AG09309 (cell line): Measurements from ENCODE around the gene FAM50A.

Experiments
- DNase-seq: peaks from one replicate; pipeline ENCODE4 v3.0.0-alpha.2; 2010; ENCODE audit warnings: low read depth
- H3K4me3 ChIP-seq: 2 replicates; pipeline ENCODE4 v1.5.1; 2011; ENCODE audit warnings: mild to moderate bottlenecking, low read depth, low read length, moderate library complexity; ENCODE audit not compliant: control insufficient read depth
- TF ChIP-seq, protein P1 (sequence below): IDR thresholded peaks from 2 replicates; pipeline ENCODE4 v1.5.1; 2011; ENCODE audit warnings: mild to moderate bottlenecking, low read depth, low read length, inconsistent platforms; ENCODE audit not compliant: insufficient read depth, control insufficient read depth; ENCODE audit errors: missing control alignments

FAM50A gene

DNA sequence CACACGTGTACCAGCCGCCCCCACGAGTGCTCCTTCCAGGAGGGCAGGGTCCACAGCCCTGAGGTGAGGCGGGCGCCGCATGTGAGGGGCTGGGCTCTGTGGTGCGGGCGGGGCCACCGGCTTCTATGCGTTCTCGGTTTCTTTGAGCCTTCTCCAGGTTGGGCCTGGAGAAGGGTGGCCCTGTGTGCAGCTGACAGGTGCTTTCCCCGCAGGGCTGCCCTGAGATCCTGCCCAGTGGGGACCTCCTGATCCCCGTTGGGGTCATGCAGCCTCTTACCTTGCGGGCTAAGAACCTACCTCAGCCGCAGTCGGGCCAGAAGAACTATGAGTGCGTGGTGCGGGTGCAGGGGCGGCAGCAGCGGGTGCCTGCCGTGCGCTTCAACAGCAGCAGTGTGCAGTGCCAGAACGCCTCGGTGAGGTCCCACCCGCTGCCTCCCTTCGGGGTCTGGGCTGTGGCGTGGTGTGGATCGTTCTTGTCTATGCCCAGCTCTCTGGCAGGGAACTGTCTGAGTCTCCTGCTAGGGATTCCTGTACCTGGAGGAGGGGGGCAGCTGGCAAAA lies 20.9 kb downstream of the FAM50A start:
- H3K4me3 ChIP-seq, result no peak overlapping the region

DNA sequence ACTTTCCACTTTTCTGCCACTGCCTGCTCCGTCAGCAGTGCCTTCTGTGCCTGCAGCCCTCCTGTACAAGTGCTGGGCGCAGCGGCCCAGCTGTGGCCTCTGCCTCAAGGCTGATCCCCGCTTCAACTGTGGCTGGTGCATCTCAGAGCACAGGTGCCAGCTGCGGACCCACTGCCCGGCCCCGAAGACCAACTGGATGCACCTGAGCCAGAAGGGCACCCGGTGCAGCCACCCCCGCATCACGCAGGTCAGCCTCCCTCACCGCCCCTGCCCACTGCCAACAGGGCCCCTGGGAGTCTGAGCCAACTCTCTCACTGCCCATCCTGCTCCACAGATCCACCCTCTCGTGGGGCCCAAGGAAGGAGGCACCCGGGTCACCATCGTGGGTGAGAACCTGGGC lies 21.7 kb downstream of the FAM50A start:
- no peak overlapping the region for H3K4me3 ChIP-seq
- DNase-seq, result no peak
- TF ChIP-seq, protein P1, sequence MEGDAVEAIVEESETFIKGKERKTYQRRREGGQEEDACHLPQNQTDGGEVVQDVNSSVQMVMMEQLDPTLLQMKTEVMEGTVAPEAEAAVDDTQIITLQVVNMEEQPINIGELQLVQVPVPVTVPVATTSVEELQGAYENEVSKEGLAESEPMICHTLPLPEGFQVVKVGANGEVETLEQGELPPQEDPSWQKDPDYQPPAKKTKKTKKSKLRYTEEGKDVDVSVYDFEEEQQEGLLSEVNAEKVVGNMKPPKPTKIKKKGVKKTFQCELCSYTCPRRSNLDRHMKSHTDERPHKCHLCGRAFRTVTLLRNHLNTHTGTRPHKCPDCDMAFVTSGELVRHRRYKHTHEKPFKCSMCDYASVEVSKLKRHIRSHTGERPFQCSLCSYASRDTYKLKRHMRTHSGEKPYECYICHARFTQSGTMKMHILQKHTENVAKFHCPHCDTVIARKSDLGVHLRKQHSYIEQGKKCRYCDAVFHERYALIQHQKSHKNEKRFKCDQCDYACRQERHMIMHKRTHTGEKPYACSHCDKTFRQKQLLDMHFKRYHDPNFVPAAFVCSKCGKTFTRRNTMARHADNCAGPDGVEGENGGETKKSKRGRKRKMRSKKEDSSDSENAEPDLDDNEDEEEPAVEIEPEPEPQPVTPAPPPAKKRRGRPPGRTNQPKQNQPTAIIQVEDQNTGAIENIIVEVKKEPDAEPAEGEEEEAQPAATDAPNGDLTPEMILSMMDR, result no peak

More for the DNA sequence above, 20.9 kb downstream of the FAM50A start:
- TF ChIP-seq, protein P1, result no peak
- no peak for DNase-seq

DNA sequence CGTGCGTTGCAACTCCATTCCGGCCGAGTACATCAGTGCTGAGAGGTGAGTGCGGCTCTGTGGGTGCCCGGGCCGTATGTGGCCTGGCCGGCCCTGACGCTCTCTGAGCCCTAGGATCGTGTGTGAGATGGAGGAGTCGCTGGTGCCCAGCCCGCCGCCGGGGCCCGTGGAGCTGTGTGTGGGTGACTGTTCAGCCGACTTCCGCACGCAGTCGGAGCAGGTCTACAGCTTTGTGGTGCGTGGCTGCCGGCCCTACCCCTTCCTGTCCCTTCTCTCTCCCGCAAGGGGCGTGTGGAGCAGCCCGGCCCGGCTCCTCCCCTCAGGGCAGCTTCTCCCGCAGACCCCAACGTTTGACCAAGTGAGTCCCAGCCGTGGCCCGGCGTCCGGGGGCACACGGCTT lies 22.1 kb downstream of the FAM50A start:
- no peak for DNase-seq
- no peak overlapping the region for H3K4me3 ChIP-seq

DNA sequence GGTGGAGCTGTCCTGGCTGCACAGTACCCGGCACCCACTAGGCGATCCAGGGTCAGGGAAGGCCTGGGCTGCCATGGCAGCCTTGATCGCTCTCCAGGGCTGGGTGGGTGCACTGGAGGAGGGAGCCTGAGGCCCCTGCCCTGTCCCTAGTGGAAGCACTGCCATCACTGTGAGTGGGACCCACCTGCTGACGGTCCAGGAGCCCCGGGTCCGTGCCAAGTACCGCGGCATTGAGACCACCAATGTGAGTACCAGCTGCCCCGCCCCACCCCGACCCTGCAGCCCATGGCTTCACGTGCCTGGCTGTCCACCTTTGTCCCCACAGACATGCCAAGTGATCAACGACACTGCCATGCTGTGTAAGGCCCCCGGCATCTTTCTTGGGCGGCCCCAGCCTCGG lies 23.0 kb downstream of the FAM50A start:
- H3K4me3 ChIP-seq, result no peak overlapping the region

More for the DNA sequence above, 22.1 kb downstream of the FAM50A start:
- TF ChIP-seq, protein P1, result no peak

DNA sequence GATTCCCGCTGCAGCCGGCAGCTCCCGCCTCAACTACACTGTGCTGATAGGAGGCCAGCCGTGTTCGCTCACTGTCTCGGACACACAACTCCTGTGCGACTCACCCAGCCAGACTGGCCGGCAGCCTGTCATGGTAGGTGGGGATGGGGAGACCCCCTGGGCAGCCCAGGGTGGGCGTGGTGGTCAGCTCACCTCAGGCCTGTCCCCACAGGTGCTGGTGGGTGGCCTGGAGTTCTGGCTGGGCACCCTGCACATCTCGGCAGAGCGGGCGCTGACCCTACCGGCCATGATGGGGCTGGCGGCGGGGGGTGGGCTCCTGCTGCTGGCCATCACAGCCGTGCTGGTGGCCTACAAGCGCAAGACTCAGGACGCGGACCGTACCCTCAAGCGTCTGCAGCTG lies 23.6 kb downstream of the FAM50A start:
- no peak overlapping the region for H3K4me3 ChIP-seq
- TF ChIP-seq, protein P1, result no peak
- DNase-seq, result no peak

More for the DNA sequence above, 23.0 kb downstream of the FAM50A start:
- TF ChIP-seq, protein P1, result no peak
- DNase-seq, result no peak

DNA sequence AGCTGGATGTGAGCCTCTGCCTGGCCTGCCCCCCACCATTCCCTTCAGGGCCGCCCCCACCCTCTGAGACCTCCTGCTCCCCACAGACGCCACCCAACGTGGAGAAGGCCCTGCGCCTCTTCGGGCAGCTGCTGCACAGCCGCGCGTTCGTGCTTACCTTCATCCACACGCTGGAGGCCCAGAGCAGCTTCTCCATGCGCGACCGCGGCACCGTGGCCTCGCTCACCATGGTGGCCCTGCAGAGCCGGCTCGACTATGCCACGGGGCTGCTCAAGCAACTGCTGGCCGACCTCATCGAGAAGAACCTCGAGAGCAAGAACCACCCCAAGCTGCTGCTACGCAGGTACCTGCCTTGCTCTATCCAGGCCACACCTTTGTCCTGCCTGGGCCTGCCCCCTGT lies 24.3 kb downstream of the FAM50A start:
- no peak for DNase-seq
- TF ChIP-seq, protein P1, result no peak
- H3K4me3 ChIP-seq, result no peak overlapping the region
